Upper lobe of left lung (tissue), 6 donors: ENCODE data around the gene TMEM198. TPM values are rescaled to one million over a fixed set of nuclear protein-coding genes. Genes with fewer than 3 reads are reported as not detected.

Experiments used
- ATAC-seq, 2 donors: fragments of 200-7000 bp; cut with Tn5 transposase; one replicate each; pipeline ENCODE4 v1.9.1; 2022; ENCODE audit warnings: mild to moderate bottlenecking in 2 of 2, moderate library complexity in 2 of 2; ENCODE audit not compliant: low FRiP score in 2 of 2
- DNase-seq, 2 donors: peaks; one replicate each; pipeline ENCODE4 v3.0.0-alpha.2; 2019 to 2020
- H3K27ac ChIP-seq, 4 donors: fragments of 200-600 bp; sonication (generic); one replicate each; pipeline ENCODE4 v1.5.1; 2016 to 2019
- H3K27me3 ChIP-seq, 4 donors: fragments of 200-600 bp; sonication (generic); one replicate each; pipeline ENCODE4 v1.5.1; 2017 to 2019
- H3K36me3 ChIP-seq, 4 donors: fragments of 200-600 bp; sonication (generic); one replicate each; pipeline ENCODE4 v1.5.1; 2016 to 2019
- H3K4me1 ChIP-seq, 4 donors: fragments of 200-600 bp; sonication (generic); one replicate each; pipeline ENCODE4 v1.5.1; 2018 to 2019
- H3K4me3 ChIP-seq, 4 donors: fragments of 200-600 bp; sonication (generic); one replicate each; pipeline ENCODE4 v1.5.1; 2017 to 2019; ENCODE audit warnings: mild to moderate bottlenecking in 2 of 4, moderate library complexity in 1 of 4
- H3K9me3 ChIP-seq, 4 donors: fragments of 200-600 bp; sonication (generic); one replicate each; pipeline ENCODE4 v1.5.1; 2018 to 2019
- EP300 ChIP-seq, 4 donors: sonication (generic); formaldehyde crosslinking; IDR thresholded peaks; one replicate each; pipeline ENCODE4 v1.5.1; 2017; ENCODE audit warnings: antibody characterized with exemption in 4 of 4, control low read depth in 2 of 4
- POLR2A ChIP-seq, 4 donors: fragments of 450-650 bp; IDR thresholded peaks; one replicate each; pipeline ENCODE4 v1.5.1; 2016 to 2017; ENCODE audit warnings: antibody characterized with exemption in 4 of 4, mild to moderate bottlenecking in 2 of 4
- POLR2AphosphoS5 ChIP-seq, 2 donors: sonication (generic); formaldehyde crosslinking; IDR thresholded peaks; one replicate each; pipeline ENCODE4 v1.5.1; 2017; ENCODE audit warnings: antibody characterized with exemption in 2 of 2
- WGBS, 2 donors: methylation state at CpG; one replicate each; pipeline ENCODE4 v1.1.5; 2017 to 2018; 5-methylcytosine and 5-hydroxymethylcytosine counted together
- total RNA-seq, 6 donors: library from RNA; depleted of rRNA in 4 of 6; stranded (reverse); fragments of >200 nt in 4 of 6; gene quantifications; one replicate each; pipeline versions ENCODE4 v1.1.0 to v1.2.1, GENCODE V29; 2016 to 2021
- TF ChIP-seq, protein P1 (sequence below), 6 experiments: fragments of 450-650 bp in 4 of 6; fragments of 200-600 bp in 2 of 6; sonication (generic) in 2 of 6; IDR thresholded peaks; one replicate each; pipeline ENCODE4 v1.5.1; 2016 to 2019; ENCODE audit warnings: antibody characterized with exemption in 6 of 6
- donor health status: DM: no; HTN: no; CAD: no; lungs with moderate emphysema.
- donor health status: DM: no; HTN: yes; CAD: no; lungs with severe emphysema.

The TMEM198 gene
- 10 to 100 TPM in 1 of 6 donors, 1 to 10 TPM in 5; 1.9 to 12.6 (median 4.2) TPM for total RNA-seq

DNA sequence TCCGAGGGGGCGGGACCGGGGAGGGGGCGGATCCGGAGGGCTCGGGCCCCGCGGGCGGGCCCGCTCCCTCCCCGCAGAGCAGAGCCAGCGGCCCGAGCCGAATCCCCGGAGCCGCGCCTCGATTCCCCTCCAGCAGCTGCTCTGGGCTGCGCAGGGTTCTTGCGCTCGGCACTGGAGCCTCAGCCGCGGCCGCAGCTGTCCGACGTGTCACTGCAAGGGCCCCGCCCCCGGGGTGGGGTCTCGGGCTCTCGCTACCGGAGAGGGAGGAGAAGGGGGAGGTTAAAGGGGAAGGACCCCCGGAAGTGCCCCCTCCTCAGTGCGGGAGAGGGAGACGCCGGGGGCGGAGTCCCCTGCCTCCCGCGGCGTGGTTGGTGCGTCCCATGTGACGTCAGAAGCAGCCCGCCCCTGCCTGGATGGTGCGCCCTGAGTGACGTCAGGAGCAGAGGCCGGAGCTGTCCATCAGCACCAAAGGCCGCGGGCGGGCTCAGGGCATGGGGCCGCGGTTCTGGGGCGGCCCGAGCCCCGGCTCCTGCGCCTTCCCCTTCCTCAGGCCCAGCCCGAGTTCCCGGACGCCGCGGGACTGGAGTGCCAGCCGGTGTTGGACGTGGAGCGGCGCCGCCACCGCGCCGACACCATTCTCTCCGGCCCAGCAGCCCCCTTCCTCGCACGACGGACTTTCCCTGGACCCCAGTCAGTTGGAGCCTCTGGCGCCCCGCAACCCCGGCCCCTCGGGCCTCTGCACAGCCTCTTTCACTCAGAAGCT, at the start of gene TMEM198, which contains the start of gene CHPF:
TSS of gene TMEM198 (plus strand) at position 433 of the 763 bp plus-strand sequence. CDS start 700 bp downstream, outside the sequence.
TSS of gene CHPF (minus strand) at position 214 of the 763 bp plus-strand sequence. CDS start 271 bp downstream, outside the sequence.
- 1 to 3% methylated on average over 13 to 31 of the region's 75 CpGs for WGBS, 2 donors
- Histone ChIP-seq H3K27me3 (no peaks in the 10 kb centered on the region), H3K4me1 (peaks cover 24 to 32% (median 26%) of the 10 kb centered on the region in 4 donors), H3K4me3 (peak within 1 kb of the TSS; percentile 77 to 82 (median 80)), H3K9me3 (no peaks in the 10 kb centered on the region), H3K36me3 (peaks cover 0 to 24% (median 17%) of the 10 kb centered on the region in 4 donors), H3K27ac (peak within 1 kb of the TSS; percentile 72 to 86 (median 80))
- ATAC-seq (peak; percentile 94 to 95), DNase-seq (peak; percentile 97 to 99)
- TF ChIP-seq POLR2A (IDR thresholded peaks at IDR 0.05): peak in 2 of 4 donors; percentile 42 to 74
- TF ChIP-seq POLR2AphosphoS5 (IDR thresholded peaks at IDR 0.05): peak; percentile 38 to 69
- peak in 1 of 4 donors; percentile 1 for TF ChIP-seq EP300 (IDR thresholded peaks at IDR 0.05)
- TF ChIP-seq, protein P1, sequence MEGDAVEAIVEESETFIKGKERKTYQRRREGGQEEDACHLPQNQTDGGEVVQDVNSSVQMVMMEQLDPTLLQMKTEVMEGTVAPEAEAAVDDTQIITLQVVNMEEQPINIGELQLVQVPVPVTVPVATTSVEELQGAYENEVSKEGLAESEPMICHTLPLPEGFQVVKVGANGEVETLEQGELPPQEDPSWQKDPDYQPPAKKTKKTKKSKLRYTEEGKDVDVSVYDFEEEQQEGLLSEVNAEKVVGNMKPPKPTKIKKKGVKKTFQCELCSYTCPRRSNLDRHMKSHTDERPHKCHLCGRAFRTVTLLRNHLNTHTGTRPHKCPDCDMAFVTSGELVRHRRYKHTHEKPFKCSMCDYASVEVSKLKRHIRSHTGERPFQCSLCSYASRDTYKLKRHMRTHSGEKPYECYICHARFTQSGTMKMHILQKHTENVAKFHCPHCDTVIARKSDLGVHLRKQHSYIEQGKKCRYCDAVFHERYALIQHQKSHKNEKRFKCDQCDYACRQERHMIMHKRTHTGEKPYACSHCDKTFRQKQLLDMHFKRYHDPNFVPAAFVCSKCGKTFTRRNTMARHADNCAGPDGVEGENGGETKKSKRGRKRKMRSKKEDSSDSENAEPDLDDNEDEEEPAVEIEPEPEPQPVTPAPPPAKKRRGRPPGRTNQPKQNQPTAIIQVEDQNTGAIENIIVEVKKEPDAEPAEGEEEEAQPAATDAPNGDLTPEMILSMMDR (IDR thresholded peaks at IDR 0.05): no peak

DNA sequence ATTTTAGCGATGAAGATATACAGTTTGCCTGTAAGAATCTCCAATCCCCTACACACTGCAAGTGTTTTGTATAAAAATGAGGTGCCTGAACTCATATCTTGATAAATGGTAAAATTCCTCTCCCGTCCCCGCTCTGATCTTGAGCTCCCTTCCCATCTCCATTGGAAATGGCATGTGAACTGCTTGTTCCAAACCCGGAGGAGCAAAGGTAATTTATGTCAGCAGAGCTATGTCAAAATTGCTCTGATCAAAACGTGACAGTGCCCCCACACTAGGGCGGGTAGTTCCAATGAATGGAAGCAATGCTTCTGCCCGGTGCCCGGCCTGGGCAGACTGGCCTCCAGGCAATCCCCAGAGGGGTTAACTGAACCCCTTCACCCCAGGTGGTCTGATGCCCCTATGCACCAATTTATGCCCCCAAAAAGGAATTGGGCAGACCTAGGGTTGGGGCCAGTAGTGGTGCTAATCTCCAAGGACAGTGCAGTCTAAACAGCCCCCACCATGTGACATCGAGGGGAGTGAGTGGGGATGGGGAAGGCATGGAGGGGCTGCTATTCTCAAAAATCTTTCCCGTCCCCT, 48.8 kb upstream of the TMEM198 start:
- WGBS, 2 donors: 15 to 29% methylated on average over 9 to 10 of the region's 10 CpGs
- H3K27ac ChIP-seq: no peak overlapping the region
- H3K4me1 ChIP-seq: peaks cover 16 to 29% (median 28%) of the 10 kb centered on the region in 4 donors
- ATAC-seq (no peak), DNase-seq (no peak)
- TF ChIP-seq POLR2AphosphoS5 (IDR thresholded peaks at IDR 0.05): no peak
- TF ChIP-seq, protein P1 (IDR thresholded peaks at IDR 0.05): peak in 1 of 6 experiments; percentile 54
- TF ChIP-seq POLR2A (IDR thresholded peaks at IDR 0.05): no peak
- TF ChIP-seq EP300 (IDR thresholded peaks at IDR 0.05): no peak
- no peaks in the 10 kb centered on the region for H3K9me3 ChIP-seq
- peaks cover 0 to 27% (median 15%) of the 10 kb centered on the region in 4 donors for H3K27me3 ChIP-seq
- H3K36me3 ChIP-seq: no peaks in the 10 kb centered on the region
- H3K4me3 ChIP-seq: no peak overlapping the region

GRCh38 chr2:219495531-219496122, 48.2 kb upstream of the TMEM198 start:
- Histone ChIP-seq H3K4me3 (no peak overlapping the region), H3K27me3 (peaks cover 0 to 27% (median 15%) of the 10 kb centered on the region in 4 donors), H3K36me3 (no peaks in the 10 kb centered on the region), H3K9me3 (no peaks in the 10 kb centered on the region), H3K27ac (peak overlapping the region in 1 of 4 donors; percentile 14), H3K4me1 (peaks cover 19 to 30% (median 30%) of the 10 kb centered on the region in 4 donors)
- ATAC-seq (no peak), DNase-seq (peak; percentile 46 to 66)
- 22 to 28% methylated on average over 7 to 9 of the region's 14 CpGs for WGBS, 2 donors
- no peak for TF ChIP-seq POLR2A (IDR thresholded peaks at IDR 0.05)
- TF ChIP-seq, protein P1 (IDR thresholded peaks at IDR 0.05): peak; percentile 4 to 52 (median 42)

DNA sequence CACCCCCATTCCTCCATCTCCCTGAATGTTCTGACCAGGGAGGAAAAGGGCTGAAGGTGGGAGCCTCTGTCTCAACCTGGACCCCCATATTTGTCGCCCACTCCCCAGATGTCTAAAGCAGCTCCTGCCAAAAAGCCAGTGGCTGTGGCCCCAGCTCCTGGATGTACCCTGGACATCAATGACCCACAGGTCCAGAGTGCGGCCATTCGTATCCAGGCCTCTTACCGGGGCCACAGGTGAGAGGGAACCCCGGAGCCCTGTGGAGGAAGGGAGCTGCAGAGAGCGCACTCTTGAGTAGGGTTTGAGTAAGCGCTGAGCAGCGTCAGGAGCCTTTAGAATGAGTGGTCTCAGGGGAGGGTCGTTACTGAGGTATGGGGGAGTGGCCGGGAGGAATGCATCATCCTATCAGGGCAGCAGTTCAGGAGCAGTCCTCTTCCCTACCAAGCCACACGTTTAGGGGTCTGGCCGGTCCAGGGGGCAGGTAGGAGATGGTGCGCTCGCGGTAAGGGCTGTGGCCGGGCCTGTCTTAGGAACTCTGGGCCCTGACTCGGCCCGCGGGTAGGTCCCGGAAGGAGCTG, 47.5 kb upstream of the TMEM198 start:
- WGBS, 2 donors: 20 to 30% methylated on average over 10 to 19 of the region's 20 CpGs
- peaks cover 19 to 30% (median 30%) of the 10 kb centered on the region in 4 donors for H3K4me1 ChIP-seq
- no peak overlapping the region for H3K27ac ChIP-seq
- H3K9me3 ChIP-seq: no peaks in the 10 kb centered on the region
- H3K36me3 ChIP-seq: no peaks in the 10 kb centered on the region
- peaks cover 0 to 27% (median 15%) of the 10 kb centered on the region in 4 donors for H3K27me3 ChIP-seq
- no peak for DNase-seq
- no peak for TF ChIP-seq POLR2AphosphoS5 (IDR thresholded peaks at IDR 0.05)
- TF ChIP-seq, protein P1 (IDR thresholded peaks at IDR 0.05): no peak
- no peak for TF ChIP-seq POLR2A (IDR thresholded peaks at IDR 0.05)
- TF ChIP-seq EP300 (IDR thresholded peaks at IDR 0.05): no peak
- H3K4me3 ChIP-seq: peak overlapping the region in 2 of 4 donors; percentile 68 to 75
- ATAC-seq: no peak
